GM19239 (cell line): ENCODE results near the gene PARL.

Experiments
- DNase-seq: peaks from one replicate; pipeline ENCODE4 v3.0.0; 2011; ENCODE audit warnings: low spot score; ENCODE audit not compliant: insufficient read length
- FAIRE-seq: peaks from 2 replicates; lab custom pipeline; 2011; peaks lifted over from hg19 to GRCh38; lab: Jason Lieb, UNC

Gene PARL

GRCh38 chr3:183822631-183823030 is 62.0 kb downstream of the PARL start:
- no peak for DNase-seq
- no peak for FAIRE-seq

GRCh38 chr3:183819831-183820230 is 64.8 kb downstream of the PARL start:
- DNase-seq (no peak), FAIRE-seq (no peak)

- FAIRE-seq (no peak), DNase-seq (no peak)
Observed at GRCh38 chr3:183818706-183819624, 65.7 kb downstream of the PARL start.

GRCh38 chr3:183818041-183818620 is 66.5 kb downstream of the PARL start:
- FAIRE-seq (no peak), DNase-seq (no peak)

- no peak for DNase-seq
- FAIRE-seq: no peak
Observed at GRCh38 chr3:183817639-183818038, 67.0 kb downstream of the PARL start.

- FAIRE-seq (no peak), DNase-seq (no peak)
Observed at GRCh38 chr3:183816681-183817510, 67.8 kb downstream of the PARL start.

GRCh38 chr3:183815951-183816475 is 68.7 kb downstream of the PARL start:
- FAIRE-seq (no peak), DNase-seq (no peak)

- DNase-seq: no peak
- no peak for FAIRE-seq
Observed at GRCh38 chr3:183815563-183815940, 69.1 kb downstream of the PARL start.

- FAIRE-seq (no peak), DNase-seq (no peak)
Observed at GRCh38 chr3:183814240-183814639, 70.4 kb downstream of the PARL start.

- DNase-seq (no peak), FAIRE-seq (no peak)
Observed at GRCh38 chr3:183812761-183813445, 71.8 kb downstream of the PARL start.

GRCh38 chr3:183811638-183812037 is 73.0 kb downstream of the PARL start:
- FAIRE-seq (no peak), DNase-seq (no peak)

- FAIRE-seq (no peak), DNase-seq (no peak)
Observed at GRCh38 chr3:183810643-183811594, 73.8 kb downstream of the PARL start.

GRCh38 chr3:183809270-183809669 is 75.4 kb downstream of the PARL start:
- DNase-seq: no peak
- FAIRE-seq: no peak

- no peak for DNase-seq
- no peak for FAIRE-seq
Observed at GRCh38 chr3:183808355-183808754, 76.3 kb downstream of the PARL start.

GRCh38 chr3:183807881-183808280 is 76.8 kb downstream of the PARL start:
- no peak for FAIRE-seq
- no peak for DNase-seq

GRCh38 chr3:183807209-183807728 is 77.4 kb downstream of the PARL start:
- FAIRE-seq: no peak

GRCh38 chr3:183802989-183803388 is 81.7 kb downstream of the PARL start:
- FAIRE-seq: no peak
- DNase-seq: no peak

More at GRCh38 chr3:183807209-183807728, 77.4 kb downstream of the PARL start:
- DNase-seq: no peak

GRCh38 chr3:183801601-183802000 is 83.1 kb downstream of the PARL start:
- no peak for FAIRE-seq
- DNase-seq: no peak
